Eye (tissue), 1 donor: Measurements from ENCODE around the gene PDZRN3.

Source experiments
- DNase-seq: peaks from one replicate; pipeline ENCODE4 v3.0.0-alpha.2; 2015

Gene PDZRN3

DNA sequence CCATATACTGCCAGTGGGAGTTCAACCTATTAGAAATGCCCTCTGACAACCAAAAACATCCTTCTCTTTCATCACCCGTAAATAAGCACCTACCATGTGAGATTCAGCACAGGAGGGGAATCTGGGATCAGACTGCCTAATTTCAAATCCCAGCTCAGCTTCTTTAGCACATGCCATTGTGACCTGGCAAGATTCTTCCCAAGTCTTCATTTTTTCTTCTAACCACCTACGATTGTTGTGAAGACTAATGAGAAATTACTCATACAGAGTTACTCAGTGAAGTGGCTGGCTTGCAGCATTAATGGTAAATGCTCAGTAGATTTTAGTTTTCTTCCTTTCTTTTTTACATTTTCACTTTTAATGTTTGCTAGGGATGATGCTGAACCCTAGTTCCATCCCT lies 176.7 kb downstream of the PDZRN3 start:
- no peak for DNase-seq

DNA sequence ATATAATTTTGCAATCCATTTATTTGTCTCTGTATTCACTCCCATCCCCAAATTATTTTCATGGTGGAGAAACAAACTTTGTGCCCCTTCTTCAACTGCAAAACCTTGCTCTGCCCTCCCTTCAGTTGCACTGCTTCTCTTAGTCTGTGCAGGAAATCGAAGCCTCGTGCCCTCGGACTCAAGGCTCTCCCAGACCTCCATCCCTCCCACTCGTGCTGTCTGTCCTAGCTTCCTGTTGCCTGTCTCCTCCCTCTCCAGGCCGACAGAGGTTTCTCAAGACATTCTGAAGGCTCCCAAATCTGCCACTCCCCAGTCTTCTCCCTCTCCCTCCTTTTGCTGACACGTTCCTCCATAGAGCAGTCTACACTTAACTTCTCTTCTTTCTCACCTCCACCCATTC lies 177.6 kb downstream of the PDZRN3 start:
- no peak for DNase-seq

DNA sequence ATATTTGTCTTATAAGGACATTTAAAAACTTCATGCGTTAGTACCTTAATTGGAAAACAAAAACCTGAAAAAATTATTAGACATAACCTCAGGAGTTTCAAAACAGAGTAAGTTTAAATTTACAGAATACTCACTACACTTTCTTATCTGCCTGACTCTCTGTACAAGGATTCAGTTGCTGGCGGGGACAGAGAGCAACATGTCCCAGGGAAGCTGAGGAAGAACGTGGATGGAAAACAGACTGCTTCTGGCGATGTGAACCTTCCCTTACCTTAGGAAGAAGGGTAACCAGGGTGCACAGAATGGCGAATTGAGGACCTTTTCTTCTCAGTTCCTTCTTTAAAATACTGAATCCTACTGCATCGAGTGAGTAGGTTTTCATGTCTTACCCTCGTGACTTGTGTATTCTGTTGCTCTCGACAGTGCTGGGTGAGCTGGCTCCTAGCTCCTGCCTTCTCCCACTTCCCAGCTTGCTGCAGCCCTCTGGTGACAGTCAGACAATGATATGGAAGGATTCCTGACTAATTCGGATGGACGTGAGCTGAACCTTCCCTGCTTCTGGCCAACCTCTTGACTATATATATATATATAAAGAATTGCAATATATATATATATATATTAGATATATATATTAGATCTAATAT lies 178.2 kb downstream of the PDZRN3 start:
- DNase-seq = no peak

DNA sequence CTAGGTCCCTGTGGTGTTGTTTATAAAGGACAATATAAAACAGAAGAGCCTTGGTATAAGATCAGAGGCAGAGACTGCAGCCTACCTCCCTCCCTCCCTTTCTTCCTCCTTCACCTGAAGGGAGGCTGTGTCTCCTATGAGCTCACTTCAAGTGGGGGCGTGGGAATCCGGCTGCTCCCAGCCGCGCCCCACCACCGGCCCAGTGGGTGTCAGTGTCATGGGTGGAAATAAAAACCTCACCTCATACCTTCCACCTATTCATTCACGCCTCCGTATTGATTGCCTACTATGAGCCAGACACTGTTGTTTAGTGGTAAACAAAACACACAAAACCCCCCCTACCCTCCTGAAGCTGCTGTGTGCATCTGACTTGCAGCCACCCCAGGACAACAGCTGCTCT lies 181.9 kb downstream of the PDZRN3 start:
- no peak for DNase-seq

DNA sequence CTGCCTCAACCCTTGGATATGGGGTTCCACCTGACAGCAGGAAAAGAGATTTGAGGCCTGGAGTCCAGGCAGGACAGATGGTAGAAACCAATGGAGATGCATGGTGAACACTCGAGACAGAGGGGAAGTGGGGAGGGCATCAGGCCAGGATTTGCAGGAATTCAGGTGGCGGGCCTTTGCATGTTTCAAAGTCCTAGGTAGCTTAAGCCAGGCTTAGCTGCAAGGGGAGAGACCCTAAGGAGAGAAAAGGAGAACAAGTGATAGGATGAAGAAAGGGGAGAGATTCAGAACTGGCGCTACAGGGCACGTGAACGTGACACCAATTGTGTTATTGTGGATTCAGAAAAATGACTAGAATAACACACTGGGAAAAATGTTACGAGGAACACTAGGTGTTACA lies 182.6 kb downstream of the PDZRN3 start:
- no peak for DNase-seq

DNA sequence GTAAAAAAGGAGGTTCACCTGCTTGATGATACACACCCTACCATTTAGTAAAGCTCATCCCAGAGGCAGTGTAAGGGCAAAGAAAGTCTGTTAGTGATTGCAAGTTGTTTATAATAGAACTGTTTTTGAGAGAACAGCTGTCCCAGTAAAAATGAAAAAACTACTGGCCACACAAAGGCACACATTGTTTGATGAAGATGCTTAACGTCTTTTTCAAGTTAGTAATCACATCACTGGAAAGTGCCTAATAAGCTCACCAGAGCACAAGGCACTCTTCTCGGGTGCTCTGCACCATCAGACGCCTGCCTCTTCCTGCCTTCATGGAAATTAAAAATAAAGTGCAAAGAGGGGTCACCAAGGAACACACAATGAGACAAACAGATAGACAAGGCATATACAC lies 186.9 kb downstream of the PDZRN3 start:
- DNase-seq = no peak

DNA sequence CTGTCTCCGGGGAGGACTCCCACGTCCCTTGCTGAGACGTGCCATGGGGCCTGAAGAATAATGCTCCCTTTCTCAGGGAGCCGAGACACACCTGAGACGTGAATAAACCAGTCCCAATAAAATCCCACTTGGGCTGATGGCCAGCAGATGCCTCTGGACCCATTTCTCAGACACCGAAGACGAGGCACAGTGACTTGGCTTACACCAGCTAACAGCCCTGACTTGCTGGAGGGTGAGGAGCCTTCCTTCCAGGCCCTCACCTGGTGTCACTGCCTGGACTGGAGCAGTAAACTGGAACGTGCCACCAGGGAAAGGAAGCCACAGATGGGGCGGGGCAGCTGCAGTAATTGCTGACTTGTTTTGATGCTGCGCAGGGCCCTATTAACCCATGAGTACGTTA lies 189.7 kb downstream of the PDZRN3 start:
- no peak for DNase-seq

DNA sequence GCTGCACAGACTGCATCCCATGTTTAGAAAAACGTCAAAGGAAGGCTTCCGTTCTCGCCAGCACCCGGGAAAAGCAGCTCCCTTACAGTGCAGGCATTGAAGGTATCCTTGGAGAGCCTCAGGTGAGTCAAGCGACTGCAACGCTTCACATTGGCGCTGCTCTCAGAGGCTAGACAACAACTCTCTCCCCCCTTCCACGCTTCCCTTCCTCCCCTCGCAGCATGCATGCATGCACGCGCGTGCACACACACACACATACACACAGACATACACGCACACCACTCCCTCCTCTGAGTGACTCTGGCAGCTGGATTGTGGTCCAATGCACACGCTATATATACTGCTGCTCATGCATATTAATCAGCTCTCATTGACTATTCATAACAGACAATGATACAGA lies 191.1 kb downstream of the PDZRN3 start:
- peak; percentile 88 for DNase-seq

DNA sequence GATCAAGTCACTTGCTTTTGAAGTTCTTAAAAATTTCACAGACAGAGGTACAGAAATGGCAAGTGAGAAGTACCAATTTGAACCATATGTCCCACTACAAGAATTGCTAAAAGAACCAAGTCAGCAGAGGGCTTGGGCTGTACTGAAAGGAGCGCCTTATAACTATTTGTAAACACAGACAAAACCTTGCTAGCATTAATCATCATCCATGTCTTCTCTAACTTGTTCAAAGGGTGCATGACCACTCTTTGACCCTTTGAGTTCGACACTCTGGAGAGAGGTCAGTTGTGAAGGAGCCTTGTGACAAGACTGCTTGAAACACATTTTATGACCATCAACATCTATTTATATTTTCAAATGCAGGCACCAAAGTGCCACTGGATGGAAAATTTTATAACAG lies 191.7 kb downstream of the PDZRN3 start:
- DNase-seq = no peak

DNA sequence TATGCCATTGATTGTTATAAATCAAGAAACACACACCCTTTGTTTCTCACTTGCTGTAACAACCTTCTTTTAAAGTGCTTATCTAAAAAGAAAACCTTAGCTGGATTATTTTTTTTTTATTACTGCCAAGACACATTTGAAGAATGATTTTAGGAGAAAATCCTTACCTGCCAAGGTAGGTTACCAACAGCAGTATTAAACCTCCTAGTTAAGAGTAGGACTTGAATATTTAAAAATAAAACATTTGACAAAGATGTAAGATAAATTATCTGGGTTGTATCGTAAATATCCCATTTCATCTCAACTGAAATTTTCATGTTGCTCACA lies 192.1 kb downstream of the PDZRN3 start:
- DNase-seq = no peak

DNA sequence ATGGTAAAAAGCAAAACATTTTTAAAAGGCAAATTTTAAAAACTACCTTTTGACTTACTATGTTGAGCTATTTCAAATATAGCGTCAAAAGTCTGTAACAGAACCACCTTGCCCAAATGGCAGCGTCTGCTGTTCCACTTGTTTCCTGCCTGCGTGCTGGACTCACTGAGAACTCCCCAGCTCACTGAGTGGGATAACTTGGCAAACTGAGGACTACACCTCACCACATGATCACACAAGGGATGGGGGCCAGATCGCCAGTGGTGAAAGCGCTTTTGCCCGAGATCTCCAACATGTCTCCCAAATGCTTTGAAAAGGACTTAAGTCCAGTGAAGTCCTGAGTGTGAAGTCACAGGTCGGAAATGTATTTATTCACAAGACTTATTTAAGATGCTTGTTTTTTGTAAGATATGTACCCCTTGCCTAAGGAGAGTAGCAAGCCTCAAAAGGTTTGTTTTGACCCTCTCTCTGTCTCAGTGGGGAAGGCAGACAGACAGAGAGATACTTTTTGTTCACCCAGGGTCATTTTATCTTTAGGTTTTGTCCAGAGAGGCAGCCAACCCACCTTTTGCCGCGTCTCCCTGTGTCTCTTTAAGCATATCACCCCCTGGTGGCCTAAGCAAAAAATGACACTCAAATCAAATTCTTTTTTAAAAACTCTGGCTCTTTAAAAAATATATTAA lies 192.6 kb downstream of the PDZRN3 start:
- peak; percentile 72 for DNase-seq

DNA sequence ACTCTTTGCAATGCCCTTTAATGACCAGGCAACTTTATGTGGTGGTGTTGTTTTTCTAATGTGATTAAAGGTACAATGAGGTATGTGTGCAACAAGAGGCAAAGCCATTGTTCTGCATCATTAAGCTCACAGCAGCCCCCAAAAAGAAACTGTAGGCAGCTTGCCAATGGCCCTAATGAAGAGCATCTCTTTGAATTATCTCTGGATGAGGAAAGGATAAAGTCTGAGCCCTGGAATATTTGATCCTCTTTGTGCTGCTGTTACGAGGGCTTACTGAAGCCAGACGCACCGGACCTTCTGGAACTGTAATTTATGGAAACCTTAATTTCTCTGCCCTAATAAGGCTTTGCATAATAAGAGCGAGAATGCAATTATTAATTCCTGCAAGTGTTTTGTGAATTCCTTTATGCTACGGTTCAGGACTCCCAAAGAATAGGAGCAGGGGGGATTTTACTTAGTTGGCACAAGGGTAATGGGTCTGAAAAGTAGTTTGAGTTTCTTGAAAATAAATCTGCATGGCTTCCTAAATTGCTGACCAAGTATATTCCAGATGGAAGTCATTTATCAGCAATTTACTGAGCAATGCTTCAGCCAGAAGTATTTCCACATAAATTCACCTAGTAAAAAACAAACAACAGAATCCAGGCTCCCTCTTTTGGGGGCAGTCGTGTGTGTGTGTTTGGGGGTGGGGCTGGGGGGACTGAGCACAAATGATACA lies 193.4 kb downstream of the PDZRN3 start:
- DNase-seq = peak; percentile 76

DNA sequence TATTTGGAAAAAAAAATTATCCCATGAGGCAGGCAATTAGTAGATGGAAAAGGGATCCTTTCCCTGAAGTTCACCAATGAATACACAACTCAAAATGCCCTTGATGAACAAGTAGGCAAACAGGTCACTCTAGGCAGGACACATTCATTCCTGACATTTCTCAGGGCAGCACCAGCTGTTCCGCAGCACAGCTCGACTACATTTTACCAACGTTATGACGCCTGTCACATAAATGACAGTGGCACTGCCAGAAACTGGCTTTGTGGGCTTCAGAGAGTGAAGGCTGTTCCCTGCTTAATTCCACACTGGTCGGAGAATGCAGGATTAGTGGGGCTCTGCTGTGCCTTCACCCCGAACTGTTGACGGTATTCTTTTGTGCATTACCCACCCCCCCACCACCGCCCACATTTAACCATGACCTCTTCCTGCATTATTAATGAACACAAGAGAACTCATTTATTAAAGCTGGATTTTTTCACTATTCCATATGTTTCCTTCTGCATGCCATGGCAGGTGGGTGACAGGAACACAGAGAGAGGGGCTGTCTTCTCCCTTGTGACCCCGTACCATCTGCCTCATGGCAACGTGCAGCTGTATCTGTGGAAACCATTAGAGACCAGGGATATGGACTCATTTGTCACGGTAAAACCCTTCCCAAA lies 197.6 kb downstream of the PDZRN3 start:
- peak; percentile 65 for DNase-seq

DNA sequence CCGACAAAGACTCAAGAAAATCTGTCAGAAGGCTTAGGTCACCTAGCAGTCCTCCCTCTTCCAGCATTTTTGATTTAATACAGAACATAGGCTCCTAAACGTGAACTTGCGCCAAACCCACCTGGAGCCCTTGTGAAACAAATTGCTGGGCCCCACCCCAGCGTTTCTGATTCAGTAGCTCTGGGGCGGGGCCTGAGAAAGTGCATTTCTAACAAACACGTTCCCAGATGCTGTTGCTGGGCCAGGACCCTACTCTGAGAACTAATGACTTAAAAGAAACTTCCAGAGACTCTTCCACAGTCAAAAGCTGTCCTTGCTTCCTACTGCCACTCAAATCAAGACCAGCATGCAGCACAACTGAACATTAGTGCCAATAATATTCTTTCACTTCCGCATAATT lies 198.1 kb downstream of the PDZRN3 start:
- no peak for DNase-seq

DNA sequence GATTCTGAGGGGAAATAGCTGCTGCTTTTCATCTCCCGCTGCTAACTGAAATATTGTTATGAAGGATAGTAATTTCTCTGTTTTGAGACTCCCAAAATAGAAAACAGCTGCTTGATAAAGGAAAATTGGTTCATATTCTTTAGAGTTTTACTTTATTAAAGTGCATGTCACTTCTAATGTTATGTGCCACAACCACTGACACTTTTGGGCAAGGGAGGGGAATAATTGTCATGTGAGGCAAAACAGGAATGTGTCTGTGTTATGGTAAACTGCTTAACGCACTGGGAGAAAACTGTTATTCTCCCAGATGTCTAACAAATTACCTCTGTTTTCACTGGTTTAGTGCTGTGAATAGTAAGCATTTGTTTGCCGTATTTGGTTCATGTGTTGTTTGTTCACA lies 201.6 kb downstream of the PDZRN3 start:
- no peak for DNase-seq

DNA sequence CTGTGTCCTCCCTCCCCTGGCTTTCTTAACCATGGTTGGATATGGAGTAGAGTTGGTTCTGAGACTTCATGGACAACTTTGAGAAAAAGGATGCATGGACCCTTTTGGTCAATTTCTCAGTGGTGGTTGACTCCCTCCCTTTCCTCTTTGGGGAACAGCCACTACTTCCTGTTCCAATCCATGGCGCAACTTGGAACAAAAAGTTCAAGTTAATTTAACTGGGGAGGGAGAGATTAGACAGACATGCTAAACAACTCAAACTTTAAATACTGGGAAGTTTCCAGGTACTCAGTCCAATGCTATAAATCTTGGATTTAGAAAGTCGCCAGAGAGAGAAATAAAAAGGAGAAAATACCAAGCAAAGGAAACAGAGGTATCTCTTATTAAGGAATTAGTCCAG lies 202.2 kb downstream of the PDZRN3 start:
- DNase-seq = no peak

DNA sequence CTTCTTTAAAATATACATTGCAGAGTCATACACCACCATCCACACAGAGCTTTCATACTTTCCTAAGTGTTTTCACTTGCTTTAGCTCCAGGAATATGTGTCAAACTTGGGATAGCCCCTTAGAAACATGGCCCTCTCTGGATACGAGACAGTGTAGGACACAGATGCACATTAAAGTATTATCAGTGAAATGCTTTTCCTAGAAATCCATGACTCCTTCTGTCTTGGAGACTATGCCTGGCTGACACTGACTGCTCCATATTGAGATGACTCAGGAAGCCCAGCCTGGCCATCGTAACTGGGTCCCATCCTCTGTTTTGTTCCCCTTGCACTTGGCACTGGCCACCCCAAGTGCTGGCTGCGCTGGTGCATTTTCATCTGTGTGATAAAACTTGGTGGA lies 204.8 kb downstream of the PDZRN3 start:
- no peak for DNase-seq

DNA sequence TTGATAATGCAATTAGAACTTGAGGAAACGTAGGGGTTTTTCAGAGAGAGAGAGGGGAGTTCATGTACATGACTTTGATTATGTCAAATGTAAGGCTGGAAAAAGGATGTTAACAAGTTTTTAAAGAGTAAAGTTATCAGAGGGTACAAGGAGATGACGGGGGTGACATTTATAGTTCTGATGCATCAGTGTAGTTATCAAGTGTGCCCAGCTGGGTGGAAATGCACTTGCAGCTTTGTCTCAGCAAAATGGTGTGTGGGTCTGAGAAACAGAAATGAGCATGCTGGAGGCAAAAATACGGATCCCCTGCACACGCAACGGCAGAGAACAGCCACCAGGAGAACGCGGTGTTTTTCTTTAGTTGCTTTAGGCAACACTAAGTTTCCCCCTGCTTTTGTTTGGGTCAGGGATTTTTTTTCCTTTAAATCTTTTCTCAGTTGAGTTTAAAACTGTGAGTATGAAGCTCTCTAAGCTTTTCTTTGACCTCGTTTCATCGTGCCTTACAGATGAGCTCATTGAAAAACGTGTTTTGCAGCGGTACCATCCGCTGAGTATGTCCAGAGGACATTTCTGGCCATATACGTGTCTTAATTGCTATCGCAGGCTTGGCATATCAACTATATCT lies 205.4 kb downstream of the PDZRN3 start:
- DNase-seq = peak; percentile 62

DNA sequence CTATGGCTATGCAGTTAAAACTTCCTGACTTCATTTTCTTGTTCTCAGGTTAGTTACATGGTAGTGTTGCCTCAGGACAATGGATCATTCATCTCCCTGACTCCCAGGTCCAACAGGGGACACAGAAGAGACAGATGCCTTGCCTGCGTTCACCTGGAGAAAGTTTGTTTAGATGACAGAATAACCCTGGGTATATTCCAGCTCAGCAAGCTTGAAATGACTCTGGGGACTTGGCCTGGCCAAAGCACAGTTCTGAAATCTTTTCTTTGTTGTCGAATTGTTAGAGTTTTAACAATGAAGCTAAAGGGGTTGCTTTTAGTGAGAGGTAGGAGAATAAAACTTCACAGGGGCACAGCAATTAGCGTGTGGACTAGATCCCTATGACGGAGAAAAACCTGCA lies 206.1 kb downstream of the PDZRN3 start:
- no peak for DNase-seq

DNA sequence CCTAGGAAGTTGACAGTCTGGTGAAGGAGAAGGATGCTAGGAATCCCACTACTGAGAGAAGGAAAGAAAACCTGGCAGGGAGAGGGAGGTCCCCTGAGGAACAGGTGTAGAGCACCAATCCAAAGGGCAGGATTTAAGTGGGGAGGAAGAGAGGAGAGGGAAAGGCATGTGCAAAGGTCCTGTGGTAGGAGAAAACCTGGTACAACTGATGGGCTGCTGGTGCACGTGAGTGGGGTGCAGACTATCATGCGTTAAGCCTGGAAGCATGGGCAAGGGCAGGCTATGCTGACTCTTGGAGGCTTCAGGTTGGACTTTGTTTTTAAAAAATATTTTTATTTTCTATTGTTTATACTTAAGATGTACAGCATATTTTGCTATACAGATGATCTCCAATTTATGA lies 209.6 kb downstream of the PDZRN3 start:
- DNase-seq = no peak

DNA sequence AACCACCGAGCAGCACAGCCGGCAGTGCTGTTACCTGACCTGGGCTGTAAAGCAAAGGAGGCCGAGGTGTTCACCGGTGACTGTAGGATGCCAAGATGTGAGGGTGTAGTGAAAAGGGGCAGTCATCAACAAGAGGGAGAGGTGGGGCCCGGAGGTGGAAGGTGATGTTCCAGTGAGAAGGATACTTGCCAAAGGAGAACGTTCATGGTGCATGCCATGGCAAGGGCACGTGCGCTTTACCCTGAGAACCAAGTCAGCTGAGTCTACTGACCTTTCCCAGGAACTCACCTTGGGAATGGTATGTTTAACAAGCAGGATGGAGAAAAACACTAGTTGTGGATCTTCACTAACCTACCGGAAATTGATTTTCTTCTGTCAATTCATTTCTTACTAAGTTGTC lies 211.1 kb downstream of the PDZRN3 start:
- DNase-seq = no peak

DNA sequence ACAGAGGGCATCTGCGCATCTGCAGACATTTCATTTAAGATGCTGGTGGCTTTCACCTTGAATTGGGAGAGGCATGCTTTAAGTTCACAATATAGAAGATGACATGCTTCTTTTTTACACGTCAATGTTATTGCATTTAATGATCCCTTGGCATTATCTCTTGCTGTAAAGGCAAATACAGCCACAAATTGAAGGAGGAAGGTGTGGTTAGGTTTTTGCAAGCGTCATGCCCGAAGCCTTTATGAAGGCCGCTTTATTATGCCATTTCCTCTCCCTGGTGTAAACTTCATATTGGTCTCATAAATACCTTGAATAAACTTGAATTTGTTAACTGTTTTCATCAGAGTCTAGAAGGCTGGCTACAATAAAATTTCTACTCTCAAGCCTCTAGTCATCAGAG lies 212.7 kb downstream of the PDZRN3 start:
- DNase-seq = no peak

DNA sequence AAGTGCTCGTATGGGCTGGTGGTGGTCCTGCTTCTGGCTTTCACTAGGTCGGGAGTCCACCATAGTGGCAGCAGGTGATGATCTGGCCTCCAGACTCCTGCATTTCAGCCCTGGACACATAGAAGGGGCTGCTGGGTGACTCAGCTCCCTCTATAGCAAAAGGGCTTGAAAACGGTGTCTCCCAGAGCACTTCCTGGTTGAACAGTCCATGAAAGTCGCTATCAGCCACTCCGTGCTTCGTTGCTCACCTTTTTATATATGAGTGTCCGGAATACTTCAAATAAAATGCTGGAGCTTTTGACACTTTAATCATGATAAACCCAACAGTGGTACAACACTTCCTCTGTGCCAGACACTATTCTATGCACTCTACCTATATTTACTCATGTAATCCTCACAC lies 213.2 kb downstream of the PDZRN3 start:
- DNase-seq = no peak
